Measurements from ENCODE around the gene SULT1C4.
"Not testable (repeated sequence)": the region's sequence is repeated elsewhere in the genome, so short reads cannot be mapped to it uniquely, and the experiment has no call there.

Gene SULT1C4

DNA sequence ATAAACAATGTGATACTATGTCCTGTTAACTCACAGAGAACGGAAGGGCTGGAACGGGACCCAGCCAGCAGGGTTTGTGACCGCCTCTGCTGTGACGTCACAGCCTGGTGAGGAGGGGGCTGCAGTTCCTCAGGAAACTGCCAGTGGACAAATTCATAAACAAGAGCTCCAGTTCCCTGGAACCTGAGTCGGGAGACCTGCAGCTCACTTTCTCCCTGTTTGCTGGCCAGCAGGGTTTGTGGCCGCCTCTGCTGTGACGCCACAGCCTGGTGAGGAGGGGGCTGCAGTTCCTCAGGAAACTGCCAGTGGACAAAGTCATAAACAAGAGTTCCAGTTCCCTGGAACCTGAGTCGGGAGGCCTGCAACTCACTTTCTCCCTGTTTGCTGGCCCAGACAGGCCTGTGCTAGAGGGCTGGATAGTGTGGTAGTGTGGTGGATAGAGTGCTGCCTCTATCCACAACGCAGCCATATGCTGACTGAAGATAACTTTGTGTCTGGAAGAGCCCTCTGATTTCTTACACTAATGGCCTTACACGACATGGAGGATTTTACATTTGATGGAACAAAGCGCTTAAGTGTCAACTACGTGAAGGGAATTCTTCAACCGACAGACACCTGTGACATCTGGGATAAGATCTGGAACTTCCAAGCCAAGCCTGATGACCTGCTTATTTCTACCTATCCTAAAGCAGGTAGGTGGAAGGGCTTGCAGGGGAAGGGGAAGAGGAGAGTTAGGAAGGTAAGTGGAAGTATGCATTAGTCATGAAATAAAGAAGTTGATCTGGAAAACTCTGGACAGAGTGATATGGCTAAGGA, at the start of gene SULT1C4:
Gene SULT1C4, plus strand, starts transcription at position 140 of the 816 bp plus-strand sequence. Its CDS starts 384 bp downstream, at position 524.
- DNase-seq (ENCODE audit: low read depth in 2 of 2): no peak

- DNase-seq (ENCODE audit: low read depth in 2 of 2): no peak
These were observed 48.0 kb upstream of the SULT1C4 start for GRCh38 chr2:108329771-108330170.

GRCh38 chr2:108330979-108331378, 46.8 kb upstream of the SULT1C4 start:
- no peak for DNase-seq (ENCODE audit: low read depth in 2 of 2)

DNA sequence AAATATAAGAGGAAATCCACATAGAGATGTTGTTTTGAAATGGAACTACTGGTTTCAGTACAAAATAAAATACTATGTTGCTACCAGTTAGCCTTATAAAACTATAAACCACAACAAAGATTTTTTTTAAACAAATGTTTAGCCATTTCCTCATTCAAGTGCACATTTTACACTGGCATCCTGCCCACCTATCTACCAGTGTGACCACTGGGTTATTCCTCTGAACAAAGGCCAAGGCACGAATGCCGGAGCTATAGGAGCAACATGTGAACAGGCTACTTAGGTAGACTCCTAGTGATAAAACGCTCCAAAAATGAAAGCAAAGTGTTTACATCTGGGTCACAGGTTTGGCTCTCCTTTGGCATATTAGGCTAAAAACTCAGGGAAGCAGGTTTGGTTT, 31.8 kb upstream of the SULT1C4 start:
- no peak for DNase-seq (ENCODE audit: low read depth in 2 of 2)

DNA sequence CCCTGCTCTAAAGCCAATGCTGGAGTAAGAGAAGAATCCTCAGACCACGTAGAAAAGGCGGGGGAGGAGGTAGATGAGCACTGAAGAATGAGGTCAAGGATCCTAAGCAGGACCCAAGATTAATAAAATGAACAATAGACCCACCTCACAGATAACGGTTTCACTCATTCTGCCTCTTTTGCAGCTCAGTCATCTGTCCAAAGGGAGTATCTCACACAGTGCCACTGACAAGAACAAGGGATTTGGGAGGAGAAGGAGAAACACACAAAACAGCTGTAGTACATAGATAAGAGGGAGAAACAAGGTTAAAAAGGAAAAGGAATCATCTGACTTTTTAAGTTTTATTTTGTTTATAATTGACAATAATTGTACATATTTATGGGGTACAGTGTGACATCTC, 30.9 kb upstream of the SULT1C4 start:
- no peak for DNase-seq (ENCODE audit: low read depth in 2 of 2)

DNA sequence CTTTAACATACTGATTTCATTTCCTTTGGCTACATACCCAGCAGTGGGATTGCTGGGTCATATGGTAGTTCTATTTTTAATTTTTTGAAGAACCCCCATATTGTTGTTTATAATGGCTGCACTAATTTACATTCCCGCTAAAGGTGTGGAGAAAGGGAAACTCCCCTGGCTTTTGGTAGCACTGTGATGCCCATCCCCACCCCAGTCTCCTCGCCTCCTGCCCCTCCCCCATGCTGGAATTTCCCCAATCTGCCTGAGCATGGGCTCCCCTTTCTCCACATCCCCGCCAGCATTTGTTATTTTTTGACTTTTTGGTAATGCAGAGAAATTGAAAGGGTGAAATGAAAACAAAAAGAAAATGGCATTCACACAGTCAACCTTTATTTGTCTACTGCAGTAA, 30.0 kb upstream of the SULT1C4 start:
- no peak for DNase-seq (ENCODE audit: low read depth in 2 of 2)

DNA sequence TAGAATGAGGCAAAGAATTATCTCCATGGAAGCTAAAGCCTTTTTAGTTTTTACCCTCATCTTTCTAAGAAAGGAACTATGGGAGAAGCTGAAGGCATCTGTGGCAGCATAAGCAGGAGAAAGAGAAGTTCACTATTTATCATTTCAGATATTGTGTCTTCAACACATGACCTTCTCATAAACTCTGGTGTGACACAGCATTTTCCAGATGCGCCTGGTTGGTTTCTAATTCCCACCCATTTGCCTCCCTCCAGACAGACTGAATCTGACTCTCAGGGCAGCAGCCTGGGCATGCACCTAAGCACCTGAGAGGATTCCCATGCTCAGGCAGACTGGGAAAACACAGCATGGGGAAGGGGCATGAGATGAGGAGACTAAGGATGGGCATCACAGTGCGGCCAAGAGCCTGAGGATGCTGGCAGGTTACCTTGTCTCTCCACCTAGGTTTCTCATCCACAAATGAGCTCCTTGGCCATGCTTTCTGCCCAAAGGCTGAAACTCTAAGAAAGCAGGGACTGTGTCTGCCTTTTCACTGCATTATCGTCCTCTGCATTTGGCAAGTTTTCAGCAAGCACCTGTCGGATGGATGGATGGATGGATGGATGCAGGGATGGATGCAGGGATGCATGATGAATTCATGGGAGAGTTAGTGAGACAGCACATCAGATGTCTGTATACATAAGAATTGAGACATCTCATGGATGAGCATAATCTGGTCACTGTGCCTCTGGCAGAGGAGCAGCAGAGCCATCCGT, 28.8 kb upstream of the SULT1C4 start:
- DNase-seq (ENCODE audit: low read depth in 2 of 2): no peak

DNA sequence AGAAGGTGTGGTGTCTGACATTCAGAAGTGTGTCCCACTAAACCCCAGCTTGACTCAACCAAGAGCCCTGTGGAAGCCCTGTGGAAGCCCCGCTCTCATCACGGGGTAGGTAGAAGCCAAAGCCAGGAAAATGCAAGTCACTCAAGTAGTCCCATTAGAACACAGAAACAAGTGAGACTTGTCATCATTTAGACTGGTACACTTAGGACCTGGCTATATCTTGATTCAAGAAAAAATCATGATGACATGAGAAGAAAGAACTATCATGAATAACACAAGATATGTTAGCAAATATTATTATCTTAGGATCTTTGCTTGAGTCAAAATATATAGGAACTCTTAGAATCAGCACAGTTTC, 28.2 kb upstream of the SULT1C4 start:
- no peak for DNase-seq (ENCODE audit: low read depth in 2 of 2)

- no peak for DNase-seq (ENCODE audit: low read depth in 2 of 2)
These were observed 25.9 kb upstream of the SULT1C4 start for GRCh38 chr2:108351889-108352288.

DNA sequence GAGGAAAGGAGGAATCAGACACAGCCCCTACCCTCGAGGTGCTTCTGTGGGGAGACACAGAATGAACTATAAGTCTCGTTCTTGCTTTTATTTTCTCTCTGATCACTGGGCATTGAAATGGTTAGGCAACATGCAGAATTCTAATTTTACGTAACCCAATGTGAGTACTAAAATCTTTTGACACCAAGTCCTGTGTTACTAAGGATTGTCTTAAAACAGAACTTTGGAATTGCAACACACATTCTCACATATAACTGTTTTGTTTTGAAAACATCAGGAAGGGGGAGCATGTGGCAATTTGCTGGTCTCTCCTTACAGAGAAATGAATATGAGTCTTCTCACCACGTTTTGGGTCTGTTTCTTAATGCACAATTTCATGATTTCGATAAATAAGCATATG, 23.6 kb upstream of the SULT1C4 start:
- no peak for DNase-seq (ENCODE audit: low read depth in 2 of 2)

GRCh38 chr2:108355906-108356734, 21.6 kb upstream of the SULT1C4 start:
- DNase-seq (ENCODE audit: low read depth in 2 of 2): no peak

- not testable (repeated sequence) for DNase-seq (ENCODE audit: low read depth in 2 of 2)
These were observed 18.4 kb upstream of the SULT1C4 start for GRCh38 chr2:108359336-108359735.

DNA sequence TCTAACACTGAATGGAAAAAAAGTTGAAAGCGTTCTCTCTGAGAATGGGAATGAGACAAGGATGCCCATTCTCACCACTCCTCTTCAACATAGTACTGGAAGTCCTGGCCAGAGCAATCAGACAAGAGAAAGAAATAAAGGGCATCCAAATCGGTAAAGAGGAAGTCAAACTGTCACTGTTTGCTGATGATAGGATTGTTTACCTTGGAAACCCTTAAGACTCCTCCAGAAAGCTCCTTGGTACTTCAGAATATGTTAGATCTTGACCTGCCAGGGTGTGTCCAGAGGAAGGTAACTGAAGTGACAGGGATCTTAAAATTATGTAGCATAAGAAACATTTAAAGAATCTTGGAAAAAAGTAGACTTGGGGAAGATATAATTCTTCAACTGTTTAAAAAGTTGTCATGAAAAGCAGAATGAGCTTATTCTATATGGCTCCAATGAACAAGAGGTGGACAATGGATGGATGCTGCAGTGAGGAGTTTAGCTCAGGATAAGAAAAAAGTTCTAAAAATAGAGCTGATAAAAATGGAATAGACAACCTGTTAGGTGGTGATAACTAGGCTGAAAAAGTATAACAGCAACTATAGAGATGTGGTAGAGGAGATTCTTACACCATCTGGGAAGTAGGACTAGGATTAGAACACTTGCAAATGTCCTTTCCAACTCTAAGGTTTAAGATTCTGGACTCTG, 16.8 kb upstream of the SULT1C4 start:
- DNase-seq (ENCODE audit: low read depth in 2 of 2): no peak

GRCh38 chr2:108363024-108363907, 14.5 kb upstream of the SULT1C4 start:
- no peak for DNase-seq (ENCODE audit: low read depth in 2 of 2)

DNA sequence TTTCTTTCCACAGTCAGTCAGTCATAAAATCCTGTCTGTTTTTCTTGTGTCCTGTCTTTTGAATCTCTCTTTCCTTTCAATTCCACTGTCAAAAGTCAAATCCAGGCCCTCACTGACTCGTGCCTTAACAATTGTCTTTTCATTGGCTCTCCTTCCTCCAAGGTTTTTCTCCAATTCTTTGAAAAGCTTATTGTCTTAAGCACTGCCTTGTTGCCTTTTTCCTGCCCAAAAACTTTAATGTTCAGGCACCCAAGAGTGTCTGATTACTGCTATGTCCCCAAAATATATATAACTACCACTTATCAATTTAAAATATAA, 13.9 kb upstream of the SULT1C4 start:
- no peak for DNase-seq (ENCODE audit: low read depth in 2 of 2)

- DNase-seq (ENCODE audit: low read depth in 2 of 2): no peak
These were observed 13.0 kb upstream of the SULT1C4 start for GRCh38 chr2:108364676-108365297.

DNA sequence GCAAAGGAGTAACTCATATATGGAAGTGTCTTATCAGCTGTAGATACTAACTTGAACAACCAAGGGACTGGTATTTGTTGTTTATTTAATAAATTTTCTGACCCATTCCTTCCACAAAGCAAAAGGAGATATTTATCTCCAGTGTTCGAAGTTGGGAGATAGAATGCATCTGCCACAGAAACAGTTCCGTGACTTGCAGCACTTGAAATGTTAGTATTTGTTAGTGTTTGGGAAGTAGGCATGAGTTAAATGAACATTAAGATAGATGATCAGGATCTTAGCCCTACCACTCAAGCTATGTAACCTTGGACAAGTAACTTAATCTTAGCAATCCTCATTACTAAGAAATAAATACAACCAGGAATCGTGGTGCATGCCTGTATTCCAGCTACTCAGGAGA, 12.1 kb upstream of the SULT1C4 start:
- no peak for DNase-seq (ENCODE audit: low read depth in 2 of 2)

GRCh38 chr2:108367014-108367413, 10.7 kb upstream of the SULT1C4 start:
- DNase-seq (ENCODE audit: low read depth in 2 of 2): no peak

DNA sequence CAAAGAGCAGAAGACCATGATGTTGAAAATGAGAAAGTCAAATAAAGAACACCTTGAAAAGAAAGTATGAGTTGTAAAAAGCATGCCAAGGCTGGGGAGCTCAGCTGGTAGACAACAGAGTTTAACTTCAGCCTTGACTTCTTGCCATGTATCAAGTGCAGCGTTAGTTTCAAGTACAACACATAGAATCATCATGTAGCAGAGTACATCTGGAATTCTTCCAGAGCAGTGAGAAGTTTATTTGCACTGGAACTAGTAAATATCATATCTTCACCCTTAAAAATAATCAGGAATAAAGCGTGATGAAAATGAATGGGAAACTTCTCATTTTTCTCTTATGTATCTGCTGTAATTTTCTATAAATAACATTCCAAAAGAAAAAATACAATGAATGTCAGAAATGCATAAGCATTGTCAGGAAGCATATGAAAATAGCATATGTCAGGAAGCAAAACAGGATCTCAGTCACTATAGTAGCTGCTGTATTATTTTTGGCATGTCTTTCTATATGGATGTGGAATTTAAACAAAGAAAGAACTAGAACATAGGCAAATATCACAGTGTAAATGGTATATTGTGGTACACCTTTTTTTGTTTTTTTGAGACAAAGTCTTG, 10.1 kb upstream of the SULT1C4 start:
- DNase-seq (ENCODE audit: low read depth in 2 of 2): no peak

GRCh38 chr2:108369153-108369552, 8.6 kb upstream of the SULT1C4 start:
- DNase-seq (ENCODE audit: low read depth in 2 of 2): no peak
